T-helper 17 cell (primary cell): ENCODE data around the gene KCNS1. TPM values are rescaled to one million over a fixed set of nuclear protein-coding genes. Genes with fewer than 3 reads are reported as not detected.
A peak's percentile ranks its signal among the peaks of the same experiment; 100 is the strongest.

Experiments
- ATAC-seq: fragments of 150-1000 bp; cut with Tn5 transposase; 2 replicates; pipeline ENCODE4 v1.10.0; 2021; ENCODE audit warnings: mild to moderate bottlenecking, moderate library complexity
- DNase-seq, 3 donors: peaks; one replicate each; pipeline versions ENCODE4 v3.0.0 to v3.0.0-alpha.2; 2020 to 2021
- H3K9me3 ChIP-seq: one replicate; pipeline ENCODE4 v1.7.0; 2013; ENCODE audit warnings: low read length, mild to moderate bottlenecking; ENCODE audit not compliant: control insufficient read depth, poor library complexity, severe bottlenecking
- H3K27ac Mint-ChIP-seq: one replicate; pipeline ENCODE4 v1.8.0; 2022; ENCODE audit warnings: mild to moderate bottlenecking, moderate library complexity, mixed read lengths
- H3K27me3 Mint-ChIP-seq: one replicate; pipeline ENCODE4 v1.8.0; 2022; ENCODE audit warnings: mixed read lengths
- H3K36me3 Mint-ChIP-seq: one replicate; pipeline ENCODE4 v1.8.0; 2022; ENCODE audit warnings: low read depth, mixed read lengths
- H3K4me1 Mint-ChIP-seq: one replicate; pipeline ENCODE4 v1.8.0; 2022; ENCODE audit warnings: mild to moderate bottlenecking, mixed read lengths
- H3K4me3 Mint-ChIP-seq: one replicate; pipeline ENCODE4 v1.8.0; 2022; ENCODE audit warnings: mild to moderate bottlenecking, moderate library complexity, mixed read lengths
- total RNA-seq, 4 donors: library from RNA in 2 of 4; stranded (reverse) in 2 of 4; gene quantifications; one replicate each; pipeline ENCODE4 v1.2.3 and lab custom pipeline; 2022 to 2026

Gene KCNS1
- total RNA-seq, 2 donors from 2014 or later, result not detected

GRCh38 chr20:45044601-45045000 is 56.3 kb downstream of the KCNS1 start:
- Mint-ChIP-seq H3K27me3 (no peaks in the 10 kb centered on the region), H3K36me3 (peaks cover 2% of the 10 kb centered on the region), H3K27ac (peak overlapping the region; percentile 90), H3K4me3 (no peak overlapping the region), H3K4me1 (peaks cover 40% of the 10 kb centered on the region)
- DNase-seq (no peak), ATAC-seq (no peak)
- H3K9me3 ChIP-seq, result no peaks in the 10 kb centered on the region

GRCh38 chr20:45044084-45044573 is 56.8 kb downstream of the KCNS1 start:
- H3K4me3 Mint-ChIP-seq, result peak overlapping the region; percentile 5
- peak overlapping the region; percentile 90 for H3K27ac Mint-ChIP-seq
- DNase-seq (no peak), ATAC-seq (peak; percentile 91)
- no peaks in the 10 kb centered on the region for H3K27me3 Mint-ChIP-seq
- no peaks in the 10 kb centered on the region for H3K9me3 ChIP-seq
- peaks cover 36% of the 10 kb centered on the region for H3K4me1 Mint-ChIP-seq
- peaks cover 2% of the 10 kb centered on the region for H3K36me3 Mint-ChIP-seq

- Mint-ChIP-seq H3K4me3 (no peak overlapping the region), H3K36me3 (peaks cover 2% of the 10 kb centered on the region), H3K4me1 (peaks cover 32% of the 10 kb centered on the region), H3K27ac (peak overlapping the region; percentile 90), H3K27me3 (no peaks in the 10 kb centered on the region)
- no peaks in the 10 kb centered on the region for H3K9me3 ChIP-seq
- no peak for ATAC-seq
- no peak for DNase-seq
These were observed 57.9 kb downstream of the KCNS1 start for GRCh38 chr20:45042978-45043377.

Other genes starting within 250 kb of the KCNS1 start
- gene YWHAB, start 215.4 kb downstream of the KCNS1 start, total RNA-seq, result 100 to 1,000 TPM; 171 to 176 TPM
- gene PABPC1L, start 191.1 kb downstream of the KCNS1 start, total RNA-seq, result 10 to 100 TPM; 37.5 to 60.3 TPM
- gene TOMM34, start 140.7 kb downstream of the KCNS1 start, total RNA-seq, result 1 to 10 TPM; 9.1 to 9.2 TPM
- gene STK4, start 134.6 kb downstream of the KCNS1 start, total RNA-seq, result 100 to 1,000 TPM; 271 to 280 TPM
- not detected for gene WFDC5, start 14.0 kb upstream of the KCNS1 start, total RNA-seq
- not detected for gene WFDC12, start 23.3 kb upstream of the KCNS1 start, total RNA-seq
- not detected for gene PI3, start 73.8 kb upstream of the KCNS1 start, total RNA-seq
- not detected for gene SEMG1, start 105.9 kb upstream of the KCNS1 start, total RNA-seq
- not detected for gene SEMG2, start 120.2 kb upstream of the KCNS1 start, total RNA-seq
- not detected for gene SLPI, start 153.4 kb upstream of the KCNS1 start, total RNA-seq
- gene RBPJL, start 205.7 kb upstream of the KCNS1 start, total RNA-seq, result not detected
- gene MATN4, start 207.2 kb upstream of the KCNS1 start, total RNA-seq, result not detected
- 1 to 10 TPM; 2.7 to 5.3 TPM for gene SDC4, start 247.3 kb upstream of the KCNS1 start, total RNA-seq